ENCODE measurements around the gene TNPO1. TPM values are rescaled to one million over a fixed set of nuclear protein-coding genes. Genes with fewer than 3 reads are reported as not detected.

TNPO1 gene
- total and polyA plus RNA-seq, 10 of the 15 experiments (the other 5 are each of a cell fraction or from before 2014, with no cell fraction given): 18.1 to 123 (median 79.2) TPM

- TF ChIP-seq STAT1 (conservative IDR thresholded peaks at IDR 0.05): no peak
- TF ChIP-seq MEF2A (IDR thresholded peaks at IDR 0.05; ENCODE audit: insufficient read depth, low read depth, low read length): no peak
- 0 out of 2 replicates have a peak, but pooled peaks have one; percentile 13 for TF ChIP-seq CREB1 (IDR thresholded peaks at IDR 0.05; ENCODE audit: low read depth)
- TF ChIP-seq SMARCA5 (IDR thresholded peaks at IDR 0.05): peak; percentile 33; the same call in 1 of the 2 replicates
- no peak for TF ChIP-seq TCF3 (IDR thresholded peaks at IDR 0.05; ENCODE audit: borderline replicate concordance, insufficient read depth, low read depth, low read length)
- TF ChIP-seq NR2F1 (conservative IDR thresholded peaks at IDR 0.05): 0 out of 2 replicates have a peak, but pooled peaks have one; percentile 19
- TF ChIP-seq MEF2B (IDR thresholded peaks at IDR 0.05; ENCODE audit: partially characterized antibody, poor library complexity, severe bottlenecking): no peak
- TF ChIP-seq EZH2 (IDR thresholded peaks at IDR 0.05; ENCODE audit: borderline replicate concordance, control insufficient read depth, low read depth, low read length): no peak
- TF ChIP-seq RB1 (IDR thresholded peaks at IDR 0.05; ENCODE audit: borderline replicate concordance): no peak
- TF ChIP-seq, protein P1, sequence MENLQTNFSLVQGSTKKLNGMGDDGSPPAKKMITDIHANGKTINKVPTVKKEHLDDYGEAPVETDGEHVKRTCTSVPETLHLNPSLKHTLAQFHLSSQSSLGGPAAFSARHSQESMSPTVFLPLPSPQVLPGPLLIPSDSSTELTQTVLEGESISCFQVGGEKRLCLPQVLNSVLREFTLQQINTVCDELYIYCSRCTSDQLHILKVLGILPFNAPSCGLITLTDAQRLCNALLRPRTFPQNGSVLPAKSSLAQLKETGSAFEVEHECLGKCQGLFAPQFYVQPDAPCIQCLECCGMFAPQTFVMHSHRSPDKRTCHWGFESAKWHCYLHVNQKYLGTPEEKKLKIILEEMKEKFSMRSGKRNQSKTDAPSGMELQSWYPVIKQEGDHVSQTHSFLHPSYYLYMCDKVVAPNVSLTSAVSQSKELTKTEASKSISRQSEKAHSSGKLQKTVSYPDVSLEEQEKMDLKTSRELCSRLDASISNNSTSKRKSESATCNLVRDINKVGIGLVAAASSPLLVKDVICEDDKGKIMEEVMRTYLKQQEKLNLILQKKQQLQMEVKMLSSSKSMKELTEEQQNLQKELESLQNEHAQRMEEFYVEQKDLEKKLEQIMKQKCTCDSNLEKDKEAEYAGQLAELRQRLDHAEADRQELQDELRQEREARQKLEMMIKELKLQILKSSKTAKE (IDR thresholded peaks at IDR 0.05; ENCODE audit: low read depth, poor library complexity, severe bottlenecking): no peak
- TF ChIP-seq, protein P2, sequence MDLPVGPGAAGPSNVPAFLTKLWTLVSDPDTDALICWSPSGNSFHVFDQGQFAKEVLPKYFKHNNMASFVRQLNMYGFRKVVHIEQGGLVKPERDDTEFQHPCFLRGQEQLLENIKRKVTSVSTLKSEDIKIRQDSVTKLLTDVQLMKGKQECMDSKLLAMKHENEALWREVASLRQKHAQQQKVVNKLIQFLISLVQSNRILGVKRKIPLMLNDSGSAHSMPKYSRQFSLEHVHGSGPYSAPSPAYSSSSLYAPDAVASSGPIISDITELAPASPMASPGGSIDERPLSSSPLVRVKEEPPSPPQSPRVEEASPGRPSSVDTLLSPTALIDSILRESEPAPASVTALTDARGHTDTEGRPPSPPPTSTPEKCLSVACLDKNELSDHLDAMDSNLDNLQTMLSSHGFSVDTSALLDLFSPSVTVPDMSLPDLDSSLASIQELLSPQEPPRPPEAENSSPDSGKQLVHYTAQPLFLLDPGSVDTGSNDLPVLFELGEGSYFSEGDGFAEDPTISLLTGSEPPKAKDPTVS (IDR thresholded peaks at IDR 0.05; ENCODE audit: low read depth, low read length): no peak
- TF ChIP-seq, protein P3, sequence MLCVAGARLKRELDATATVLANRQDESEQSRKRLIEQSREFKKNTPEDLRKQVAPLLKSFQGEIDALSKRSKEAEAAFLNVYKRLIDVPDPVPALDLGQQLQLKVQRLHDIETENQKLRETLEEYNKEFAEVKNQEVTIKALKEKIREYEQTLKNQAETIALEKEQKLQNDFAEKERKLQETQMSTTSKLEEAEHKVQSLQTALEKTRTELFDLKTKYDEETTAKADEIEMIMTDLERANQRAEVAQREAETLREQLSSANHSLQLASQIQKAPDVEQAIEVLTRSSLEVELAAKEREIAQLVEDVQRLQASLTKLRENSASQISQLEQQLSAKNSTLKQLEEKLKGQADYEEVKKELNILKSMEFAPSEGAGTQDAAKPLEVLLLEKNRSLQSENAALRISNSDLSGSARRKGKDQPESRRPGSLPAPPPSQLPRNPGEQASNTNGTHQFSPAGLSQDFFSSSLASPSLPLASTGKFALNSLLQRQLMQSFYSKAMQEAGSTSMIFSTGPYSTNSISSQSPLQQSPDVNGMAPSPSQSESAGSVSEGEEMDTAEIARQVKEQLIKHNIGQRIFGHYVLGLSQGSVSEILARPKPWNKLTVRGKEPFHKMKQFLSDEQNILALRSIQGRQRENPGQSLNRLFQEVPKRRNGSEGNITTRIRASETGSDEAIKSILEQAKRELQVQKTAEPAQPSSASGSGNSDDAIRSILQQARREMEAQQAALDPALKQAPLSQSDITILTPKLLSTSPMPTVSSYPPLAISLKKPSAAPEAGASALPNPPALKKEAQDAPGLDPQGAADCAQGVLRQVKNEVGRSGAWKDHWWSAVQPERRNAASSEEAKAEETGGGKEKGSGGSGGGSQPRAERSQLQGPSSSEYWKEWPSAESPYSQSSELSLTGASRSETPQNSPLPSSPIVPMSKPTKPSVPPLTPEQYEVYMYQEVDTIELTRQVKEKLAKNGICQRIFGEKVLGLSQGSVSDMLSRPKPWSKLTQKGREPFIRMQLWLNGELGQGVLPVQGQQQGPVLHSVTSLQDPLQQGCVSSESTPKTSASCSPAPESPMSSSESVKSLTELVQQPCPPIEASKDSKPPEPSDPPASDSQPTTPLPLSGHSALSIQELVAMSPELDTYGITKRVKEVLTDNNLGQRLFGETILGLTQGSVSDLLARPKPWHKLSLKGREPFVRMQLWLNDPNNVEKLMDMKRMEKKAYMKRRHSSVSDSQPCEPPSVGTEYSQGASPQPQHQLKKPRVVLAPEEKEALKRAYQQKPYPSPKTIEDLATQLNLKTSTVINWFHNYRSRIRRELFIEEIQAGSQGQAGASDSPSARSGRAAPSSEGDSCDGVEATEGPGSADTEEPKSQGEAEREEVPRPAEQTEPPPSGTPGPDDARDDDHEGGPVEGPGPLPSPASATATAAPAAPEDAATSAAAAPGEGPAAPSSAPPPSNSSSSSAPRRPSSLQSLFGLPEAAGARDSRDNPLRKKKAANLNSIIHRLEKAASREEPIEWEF (IDR thresholded peaks at IDR 0.05; ENCODE audit: insufficient replicate concordance, low read depth, low read length): no peak
- TF ChIP-seq MYC (IDR thresholded peaks at IDR 0.05; ENCODE audit: insufficient read depth, insufficient read length, insufficient replicate concordance, low read length, severe bottlenecking): no peak
- no peak for TF ChIP-seq NFIC (IDR thresholded peaks at IDR 0.05; ENCODE audit: low read depth, low read length)
- no peak for TF ChIP-seq IKZF2 (IDR thresholded peaks at IDR 0.05)
- no peak for TF ChIP-seq SRF (IDR thresholded peaks at IDR 0.05; ENCODE audit: low read depth in 2 of 2, low read length in 2 of 2)
- peak; percentile 69 for TF ChIP-seq IKZF1 (conservative IDR thresholded peaks at IDR 0.05)
These were observed 32.3 kb downstream of the TNPO1 start (continued) for GRCh38 chr5:72848474-72849428.

All from GM12878 (cell line).